Measurements from ENCODE around the gene SLC44A5. TPM values are rescaled to one million over a fixed set of nuclear protein-coding genes. Genes with fewer than 3 reads are reported as not detected.

SLC44A5 gene
- total and polyA plus RNA-seq, 10 of the 15 experiments (the other 5 are each of a cell fraction or from before 2014, with no cell fraction given): 0.04 to 1.3 TPM; not detected in 8

GRCh38 chr1:75554870-75555269 is 56.0 kb downstream of the SLC44A5 start:
- Histone ChIP-seq H3K4me2 (ENCODE audit: control insufficient read depth, insufficient read depth) (no peak overlapping the region), H3K79me2 (ENCODE audit: control insufficient read depth, insufficient read depth, low read length) (no peaks in the 10 kb centered on the region), H3K9me3 (replicated peaks; ENCODE audit: control insufficient read depth, insufficient read depth, low read length) (no peaks in the 10 kb centered on the region), H3K9ac (ENCODE audit: control insufficient read depth, insufficient read depth, low read length) (no peak overlapping the region), H3K36me3 (ENCODE audit: control insufficient read depth in 2 of 2, insufficient read depth in 2 of 2, low read length in 1 of 2) (no peaks in the 10 kb centered on the region), H2AFZ (ENCODE audit: control insufficient read depth, low read depth, low read length) (no peak overlapping the region), H3K27ac (ENCODE audit: control insufficient read depth, insufficient read depth) (no peak overlapping the region), H3K4me1 (ENCODE audit: control insufficient read depth, insufficient read depth, low read length) (no peaks in the 10 kb centered on the region), H3K27me3 (replicated peaks in 1 of 2; ENCODE audit: control insufficient read depth in 2 of 2, insufficient read depth in 2 of 2, low read length in 1 of 2) (no peaks in the 10 kb centered on the region), H3K4me3 (no peak overlapping the region), H4K20me1 (ENCODE audit: control insufficient read depth, insufficient read depth) (no peaks in the 10 kb centered on the region)
- in situ Hi-C loops (cut with MboI): no loop called here
- ChIA-PET CTCF (no interaction called here), POLR2A (no interaction called here), RAD21 (ENCODE audit: unreplicated experiment) (no interaction called here), SMC1A (ENCODE audit: uncharacterized antibody, unreplicated experiment) (no interaction called here)
- WGBS (ENCODE audit: insufficient coverage, insufficient replicate concordance, low lambda C conversion rate, missing lambda C conversion rate): 0% methylated on average over 1 of the region's 1 CpG
- TF ChIP-seq ZNF217 (IDR thresholded peaks at IDR 0.05): no peak
- TF ChIP-seq ZSCAN29 (IDR thresholded peaks at IDR 0.05): no peak
- no peak for TF ChIP-seq RAD51 (IDR thresholded peaks at IDR 0.05)
- TF ChIP-seq, protein P1, sequence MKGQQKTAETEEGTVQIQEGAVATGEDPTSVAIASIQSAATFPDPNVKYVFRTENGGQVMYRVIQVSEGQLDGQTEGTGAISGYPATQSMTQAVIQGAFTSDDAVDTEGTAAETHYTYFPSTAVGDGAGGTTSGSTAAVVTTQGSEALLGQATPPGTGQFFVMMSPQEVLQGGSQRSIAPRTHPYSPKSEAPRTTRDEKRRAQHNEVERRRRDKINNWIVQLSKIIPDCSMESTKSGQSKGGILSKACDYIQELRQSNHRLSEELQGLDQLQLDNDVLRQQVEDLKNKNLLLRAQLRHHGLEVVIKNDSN (IDR thresholded peaks at IDR 0.05; ENCODE audit: borderline replicate concordance, extremely low read length, insufficient read depth, low read depth, low read length): no peak
- no peak for TF ChIP-seq ATF7 (IDR thresholded peaks at IDR 0.05; ENCODE audit: low read depth)
- no peak for TF ChIP-seq KAT2A (conservative IDR thresholded peaks at IDR 0.05; ENCODE audit: control insufficient read depth, low read depth, low read length)
- TF ChIP-seq EZH2 (IDR thresholded peaks at IDR 0.05; ENCODE audit: borderline replicate concordance, control insufficient read depth, low read depth, low read length): no peak
- no peak for TF ChIP-seq KLF5 (IDR thresholded peaks at IDR 0.05; ENCODE audit: partially characterized antibody)
- no peak for TF ChIP-seq EED (IDR thresholded peaks at IDR 0.05; ENCODE audit: low read depth)
- no peak for TF ChIP-seq POU2F2 (IDR thresholded peaks at IDR 0.05; ENCODE audit: borderline replicate concordance, low read depth, low read length)
- no peak for TF ChIP-seq ELK1 (IDR thresholded peaks at IDR 0.05; ENCODE audit: low read depth, low read length)
- FAIRE-seq (no peak), ATAC-seq (no peak), DNase-seq (ENCODE audit: low read depth, low spot score) (no peak)
- no TSS peak for BruUV-seq (replicated peaks)
- intact Hi-C loops (cut with micrococcal nuclease; ENCODE audit: unreplicated experiment): no loop called here

Measured in GM12878 (cell line).